Glomerular visceral epithelial cell (primary cell): Measurements from ENCODE around the gene TSEN54.
"Not testable (repeated sequence)": the region's sequence is repeated elsewhere in the genome, so short reads cannot be mapped to it uniquely, and the experiment has no call there.

Source experiments
- DNase-seq: peaks from one replicate; pipeline ENCODE4 v3.0.0-alpha.2; 2016; ENCODE audit errors: extremely low spot score

Gene TSEN54

DNA sequence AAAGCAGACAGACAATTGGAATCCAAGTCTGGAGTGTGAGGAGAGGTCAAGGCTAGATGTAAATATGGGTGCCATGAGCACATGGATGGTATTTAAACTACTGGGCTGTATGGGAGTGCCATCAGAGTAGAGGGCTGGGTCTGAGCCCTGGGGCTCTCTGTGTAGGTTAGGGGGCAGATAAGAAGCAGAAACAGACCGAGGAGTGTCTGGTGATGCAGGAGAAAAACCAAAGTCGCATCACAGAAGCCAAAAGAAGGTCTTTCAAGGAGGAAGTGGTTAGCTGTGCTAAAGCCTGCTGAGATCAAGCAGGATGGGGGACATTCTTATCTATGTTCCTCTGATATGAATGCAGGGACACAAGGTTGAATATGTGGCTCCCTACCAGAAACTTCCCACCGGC is 1.9 kb downstream of the TSEN54 start:
- DNase-seq, result no peak

DNA sequence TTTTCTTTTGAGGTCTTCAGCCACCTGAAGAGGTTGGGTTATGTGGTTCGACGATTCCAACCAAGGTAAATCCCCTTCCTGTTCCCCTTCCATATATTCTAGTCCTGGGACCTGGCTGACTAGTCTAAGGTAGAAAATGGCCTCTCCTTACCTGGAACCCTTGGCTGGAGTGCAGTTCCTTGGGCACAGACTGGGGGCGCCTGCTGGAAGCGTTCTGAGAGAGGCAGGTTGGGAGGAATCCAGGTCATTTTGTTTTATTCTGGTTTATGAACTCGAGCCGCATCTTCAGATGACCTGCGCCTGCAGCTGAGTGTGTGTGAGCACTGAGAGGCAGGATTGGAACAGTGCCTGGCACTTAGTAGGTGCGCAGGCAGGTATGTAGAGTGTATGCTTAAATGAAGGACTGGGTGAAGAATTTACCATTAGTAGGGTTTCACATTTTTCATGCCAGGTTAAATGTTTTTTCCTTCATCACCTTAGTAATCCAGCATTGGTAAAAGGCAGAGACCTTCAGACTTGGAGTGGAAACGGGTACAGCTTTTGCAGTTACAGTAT is 2.7 kb downstream of the TSEN54 start:
- DNase-seq, result no peak

DNA sequence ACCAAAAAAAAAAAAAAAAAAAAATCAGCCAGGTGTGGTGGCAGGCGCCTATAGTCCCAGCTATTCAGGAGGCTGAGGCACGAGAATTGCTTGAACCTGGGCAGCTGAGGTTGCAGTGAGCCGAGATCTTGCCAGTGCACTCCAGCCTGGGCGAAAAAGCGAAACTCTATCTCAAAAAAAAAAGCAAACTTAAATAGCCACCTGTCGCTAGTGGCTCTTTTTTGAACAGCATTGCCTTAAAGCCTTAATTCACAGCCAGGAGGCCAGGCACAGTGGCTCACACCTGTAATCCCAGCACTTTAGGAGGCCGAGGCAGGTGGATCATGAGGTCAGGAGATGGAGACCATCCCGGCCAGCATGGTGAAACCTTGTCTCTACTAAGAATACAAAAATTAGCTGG is 4.1 kb downstream of the TSEN54 start:
- not testable (repeated sequence) for DNase-seq

DNA sequence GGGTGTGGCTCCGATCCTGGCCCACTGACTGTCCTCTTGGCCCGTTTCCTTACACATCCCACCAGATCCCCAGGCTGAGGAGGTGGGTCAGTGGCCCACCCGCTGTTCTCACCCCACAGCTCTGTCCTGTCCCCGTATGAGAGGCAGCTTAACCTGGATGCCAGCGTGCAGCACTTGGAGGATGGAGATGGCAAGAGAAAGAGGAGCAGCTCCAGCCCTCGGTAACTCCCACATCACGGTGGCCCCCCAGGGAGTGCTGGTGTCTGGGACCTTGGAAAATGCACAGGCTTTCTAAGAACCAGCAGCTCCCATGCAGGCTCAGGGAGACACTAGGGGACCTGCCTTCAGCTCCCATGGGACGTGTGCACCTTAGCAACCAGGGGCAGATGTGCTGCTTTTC is 5.0 kb downstream of the TSEN54 start:
- DNase-seq, result no peak

DNA sequence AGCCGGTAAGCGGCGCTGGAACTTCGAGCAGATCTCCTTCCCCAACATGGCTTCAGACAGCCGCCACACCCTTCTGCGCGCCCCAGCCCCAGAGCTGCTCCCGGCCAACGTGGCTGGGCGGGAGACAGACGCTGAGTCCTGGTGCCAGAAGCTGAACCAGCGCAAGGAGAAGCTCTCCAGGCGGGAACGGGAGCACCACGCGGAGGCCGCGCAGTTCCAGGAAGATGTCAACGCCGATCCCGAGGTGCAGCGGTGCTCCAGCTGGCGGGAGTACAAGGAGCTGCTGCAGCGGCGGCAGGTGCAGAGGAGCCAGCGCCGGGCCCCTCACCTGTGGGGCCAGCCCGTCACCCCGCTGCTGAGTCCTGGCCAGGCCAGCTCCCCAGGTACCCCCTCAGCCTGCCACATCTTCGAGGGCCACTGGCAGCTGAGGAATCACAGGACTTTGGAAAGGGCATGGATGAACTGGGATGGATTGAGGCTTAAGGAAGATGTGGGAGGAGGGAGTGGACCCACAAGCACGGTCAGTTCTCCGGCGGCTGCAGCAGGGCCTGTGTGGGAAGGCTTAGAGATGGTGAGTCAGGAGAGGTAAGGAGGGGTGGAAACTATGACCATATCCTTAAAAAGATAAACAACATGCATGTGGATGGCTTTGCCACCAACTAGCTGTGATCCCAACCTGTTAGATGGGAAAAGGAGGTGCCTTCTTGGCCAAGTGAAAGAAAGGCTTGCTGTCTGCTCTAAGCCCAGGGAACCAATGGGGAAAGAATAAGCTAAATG is 5.8 kb downstream of the TSEN54 start:
- no peak for DNase-seq

DNA sequence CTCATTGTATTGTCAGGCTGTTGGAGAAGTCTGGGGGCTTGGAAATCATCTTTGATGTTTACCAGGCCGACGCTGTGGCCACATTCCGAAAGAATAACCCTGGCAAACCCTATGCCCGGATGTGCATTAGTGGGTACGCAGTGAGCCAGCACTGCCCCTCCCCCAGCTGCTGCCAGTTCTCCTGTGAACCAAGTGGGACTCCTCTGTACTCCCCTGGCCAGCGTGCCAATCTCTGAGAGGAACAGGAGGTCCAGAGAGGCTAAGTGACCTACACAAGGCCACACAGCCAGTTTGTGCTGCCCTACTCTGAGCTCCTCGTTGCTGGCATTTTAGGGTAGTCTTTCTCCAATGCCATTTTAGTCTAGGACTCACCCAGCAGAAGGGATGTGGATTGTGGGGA is 7.3 kb downstream of the TSEN54 start:
- DNase-seq, result no peak

DNA sequence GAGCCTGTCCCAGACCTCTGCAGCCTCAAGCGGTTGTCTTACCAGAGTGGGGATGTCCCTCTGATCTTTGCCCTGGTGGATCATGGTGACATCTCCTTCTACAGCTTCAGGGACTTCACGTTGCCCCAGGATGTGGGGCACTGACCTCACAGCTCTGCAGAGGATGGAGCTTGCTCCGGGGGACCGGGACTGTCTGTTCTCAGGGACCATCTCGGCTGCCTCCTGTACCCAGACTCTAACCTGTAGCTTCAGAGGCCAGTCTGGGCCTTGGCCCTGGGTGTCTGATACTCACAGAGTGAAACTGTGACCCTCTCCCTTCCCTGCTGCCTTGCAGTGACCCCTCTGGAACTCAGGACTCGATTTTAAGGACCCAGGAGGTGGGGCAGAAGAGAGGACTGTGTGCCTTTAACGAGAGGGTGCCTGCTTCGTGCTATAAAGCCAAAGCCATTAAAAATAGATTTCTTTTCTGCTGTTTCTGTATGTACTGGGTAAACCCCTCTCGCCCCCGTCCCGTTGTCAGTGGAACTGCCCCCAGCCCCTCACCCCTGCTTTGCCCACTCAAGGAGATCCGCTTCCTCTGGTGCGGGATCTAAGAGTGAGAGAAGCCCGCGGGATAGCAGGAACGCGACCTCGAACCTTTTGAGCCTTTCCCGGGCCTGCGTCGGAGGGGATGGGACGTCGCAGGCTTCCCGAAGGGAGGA is 8.1 kb downstream of the TSEN54 start:
- no peak for DNase-seq

DNA sequence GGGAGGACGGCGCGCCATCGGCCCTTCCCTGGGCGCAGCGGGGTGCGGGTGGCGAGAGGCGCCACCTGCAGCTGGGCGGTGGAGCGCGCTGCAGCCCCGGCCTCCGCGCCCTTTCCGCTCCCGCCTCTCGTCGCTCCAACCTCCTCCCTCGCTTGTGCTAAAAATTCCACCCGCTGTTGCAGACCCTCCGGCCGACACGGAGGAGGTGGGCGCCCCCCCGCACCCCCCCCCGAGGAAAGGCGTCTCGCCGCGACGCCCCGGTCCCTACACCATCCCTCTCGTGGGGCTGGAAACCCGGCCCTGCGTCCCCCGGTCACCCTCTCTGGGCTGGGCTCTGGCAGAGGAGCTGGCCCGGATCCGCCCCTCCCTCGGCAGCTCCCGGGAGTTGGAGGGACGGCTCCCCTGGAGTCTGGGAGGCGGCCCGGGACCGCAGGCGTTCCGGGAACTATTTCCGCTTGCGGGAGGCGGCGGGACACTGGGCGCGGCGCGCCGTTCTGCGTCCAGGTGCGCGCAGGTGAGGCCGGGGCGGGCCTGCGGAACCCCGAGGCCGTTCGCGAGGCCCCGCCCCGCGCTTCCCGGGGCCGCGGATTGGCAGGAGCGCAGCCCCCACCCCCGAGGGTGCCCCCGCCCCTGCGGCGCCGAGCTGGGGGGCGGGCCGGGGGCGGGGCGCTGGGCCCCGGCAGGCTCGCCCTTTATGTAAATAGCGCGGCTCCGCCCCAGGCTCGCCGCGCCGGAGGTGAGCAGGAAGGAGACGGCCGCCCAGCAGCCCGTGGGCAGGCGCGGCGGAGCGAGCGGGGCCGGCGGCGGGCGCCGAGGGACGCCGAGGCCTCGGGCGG is 8.9 kb downstream of the TSEN54 start, which contains the start of gene LLGL2:
Gene LLGL2, plus strand, starts transcription at position 728 of the 836 bp plus-strand sequence. CDS start 17,730 bp downstream, outside the sequence.
- DNase-seq, result peak; percentile 90

DNA sequence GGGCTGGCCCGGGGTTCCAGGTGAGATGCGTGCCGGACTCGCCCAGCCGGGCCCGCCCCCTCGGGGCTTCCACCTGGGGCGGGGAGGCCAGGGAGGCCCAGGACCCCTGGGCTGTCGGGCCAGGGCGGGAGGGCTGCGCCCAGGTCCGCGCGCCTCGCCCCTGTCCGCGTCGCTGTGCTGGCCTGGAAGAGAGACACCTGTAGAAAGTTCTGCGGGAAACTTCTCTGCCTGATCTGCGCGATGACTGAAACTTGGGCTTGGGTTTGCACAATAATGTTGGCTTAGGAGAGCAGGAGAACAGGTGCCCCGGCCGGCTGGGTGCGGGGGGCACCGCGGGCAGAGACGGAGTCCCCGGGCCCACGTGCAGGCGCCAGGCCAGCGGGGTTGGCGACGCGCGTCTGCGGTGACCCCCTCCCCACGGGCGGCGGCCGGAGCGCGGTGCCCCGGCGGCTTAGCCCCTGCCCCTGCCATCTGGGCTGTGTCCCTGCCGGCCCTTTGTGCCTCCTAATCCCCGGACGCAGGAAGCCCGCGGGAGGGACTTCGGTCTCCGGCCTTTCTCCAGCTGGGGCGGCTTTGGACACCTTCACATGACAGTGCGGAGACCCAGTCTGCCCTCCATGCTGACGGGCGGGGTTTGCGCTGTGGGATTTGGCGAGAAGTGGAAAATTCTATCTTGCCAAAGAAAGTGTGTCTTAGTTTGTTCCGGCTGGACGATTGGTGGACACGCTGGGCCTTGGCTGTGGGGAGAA is 9.7 kb downstream of the TSEN54 start:
- no peak for DNase-seq

DNA sequence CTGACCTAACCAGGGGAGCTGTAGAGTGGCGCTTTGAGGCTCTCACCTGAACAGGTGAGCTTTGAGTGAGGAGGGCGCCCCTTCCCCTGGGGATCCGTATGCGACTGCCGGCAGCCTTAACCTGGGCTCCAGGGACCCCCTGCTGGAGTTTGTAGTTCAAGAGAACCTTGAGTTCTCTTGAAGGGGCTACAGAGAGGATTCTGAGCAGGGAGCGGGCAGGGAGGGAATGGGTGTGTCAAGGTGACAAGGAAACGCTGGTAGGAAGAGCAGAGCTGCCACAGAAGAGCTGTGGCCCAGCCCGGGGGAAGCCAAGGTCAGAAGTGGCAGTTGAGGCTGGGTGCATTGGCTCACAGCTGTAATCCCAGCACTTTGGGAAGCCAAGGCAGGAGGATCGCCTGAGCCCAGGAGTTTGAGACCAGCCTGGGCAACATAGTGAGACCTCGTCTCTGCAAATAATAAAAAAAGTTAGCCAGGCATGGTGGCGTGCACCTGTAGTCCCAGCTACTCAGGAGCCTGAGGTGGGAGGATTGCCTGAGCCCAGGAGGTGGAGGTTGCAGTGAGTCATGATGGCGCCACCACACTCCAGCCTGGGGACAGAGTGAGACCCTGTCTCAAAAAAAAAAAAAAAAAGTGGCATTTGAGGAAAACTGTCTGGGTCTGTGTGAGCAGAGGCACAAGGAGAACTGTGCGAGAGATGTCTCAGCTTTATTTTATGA is 10.4 kb downstream of the TSEN54 start:
- no peak for DNase-seq

DNA sequence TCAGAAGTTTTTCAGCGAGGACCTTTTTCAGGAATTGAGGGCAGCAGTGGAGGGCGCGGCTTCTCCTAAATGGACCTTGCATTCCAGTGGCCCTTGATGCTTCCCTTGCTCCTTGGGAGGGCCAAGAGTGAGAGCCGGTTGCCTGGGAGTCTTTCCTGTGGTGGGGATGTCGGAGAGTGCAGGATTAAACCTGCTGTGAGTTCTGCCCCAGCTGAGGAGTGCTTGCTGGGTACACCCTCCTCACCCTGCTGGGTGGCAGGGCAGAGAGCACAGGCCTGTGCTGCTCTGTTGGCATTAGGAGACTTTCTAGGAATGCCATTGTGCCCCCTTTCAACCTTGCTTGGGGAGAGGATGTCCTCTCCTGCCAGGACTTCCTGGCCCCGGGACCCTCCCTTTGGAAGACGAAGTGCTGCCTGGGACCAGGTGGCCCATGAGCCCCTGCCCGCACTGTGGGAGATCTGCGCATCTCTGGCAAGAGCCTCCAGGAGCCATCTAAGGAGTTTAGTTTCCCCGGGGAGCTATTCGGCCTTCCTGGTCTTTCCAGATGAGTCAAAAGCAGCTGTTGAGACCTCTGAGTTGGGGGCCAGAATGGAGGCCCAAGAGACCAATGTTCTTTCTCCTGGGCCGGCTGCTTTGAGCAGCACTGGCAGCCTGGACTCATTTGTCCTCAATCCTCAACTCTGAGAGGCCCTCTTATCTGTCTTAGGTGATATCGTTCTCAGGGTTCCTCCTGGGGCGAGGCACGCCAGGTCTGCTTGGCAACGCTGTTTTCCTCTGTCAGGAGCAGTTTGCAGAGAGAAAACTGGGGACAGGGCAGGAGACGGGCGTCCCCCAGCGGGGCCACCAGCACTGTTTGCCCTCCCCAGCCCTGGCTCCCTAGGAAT is 14.8 kb downstream of the TSEN54 start:
- no peak for DNase-seq

DNA sequence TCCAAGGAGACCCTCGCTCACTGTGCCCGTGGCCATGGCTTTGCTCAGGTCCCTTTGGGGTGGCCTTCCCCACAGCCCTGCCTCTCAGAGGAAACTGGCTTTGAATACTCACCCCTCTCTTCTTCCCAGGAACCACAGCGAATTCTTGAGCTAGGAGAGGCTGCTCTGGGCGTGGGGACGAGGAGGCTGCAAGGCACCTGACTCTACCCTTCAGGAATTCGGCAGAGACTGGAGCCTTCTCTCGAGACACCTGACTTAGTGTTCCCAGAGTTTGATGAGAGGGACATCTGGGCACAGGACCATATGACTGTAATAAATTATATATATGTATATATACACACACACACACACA is 15.4 kb downstream of the TSEN54 start:
- DNase-seq, result no peak

DNA sequence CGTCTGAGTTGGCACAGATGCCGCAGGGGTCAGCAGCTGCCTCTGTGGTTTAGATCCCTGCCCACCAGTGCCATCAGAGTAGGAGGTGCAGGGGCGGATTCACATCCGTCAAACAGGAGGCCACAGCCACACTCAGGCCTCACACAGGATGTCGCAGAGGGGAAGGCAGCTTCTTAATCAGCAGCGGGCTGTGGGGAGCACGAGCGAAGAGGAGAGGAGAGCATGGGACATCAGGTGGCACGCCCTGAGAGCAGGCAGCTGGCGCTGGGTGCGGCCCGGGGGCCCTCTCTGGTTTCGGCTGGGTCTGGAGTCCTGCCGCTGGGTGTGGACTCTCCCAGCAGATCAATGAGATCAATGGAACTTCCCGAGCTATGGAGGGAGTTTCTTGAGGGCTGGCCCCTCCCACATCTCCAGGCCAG is 18.8 kb downstream of the TSEN54 start:
- DNase-seq, result no peak

DNA sequence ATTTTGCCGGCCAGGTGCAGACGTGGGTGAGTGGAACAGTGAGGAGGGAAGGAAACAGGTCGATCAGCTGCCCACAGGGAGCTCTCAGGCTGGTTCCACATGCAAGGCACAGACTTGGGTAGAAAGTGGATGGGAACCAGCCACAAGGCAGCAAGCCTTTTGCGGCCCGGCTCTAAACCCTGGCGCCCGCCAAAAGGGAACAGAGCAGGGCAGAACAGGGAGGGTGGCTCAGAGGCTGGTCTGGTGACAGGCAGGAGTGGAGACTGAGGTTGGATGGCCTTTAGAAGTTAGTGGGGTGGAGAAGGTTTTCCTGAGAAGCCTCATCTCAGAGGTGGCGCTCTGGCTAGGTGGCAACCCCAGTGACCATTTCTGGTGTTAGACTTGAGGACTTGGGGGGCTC is 19.5 kb downstream of the TSEN54 start:
- DNase-seq, result no peak

DNA sequence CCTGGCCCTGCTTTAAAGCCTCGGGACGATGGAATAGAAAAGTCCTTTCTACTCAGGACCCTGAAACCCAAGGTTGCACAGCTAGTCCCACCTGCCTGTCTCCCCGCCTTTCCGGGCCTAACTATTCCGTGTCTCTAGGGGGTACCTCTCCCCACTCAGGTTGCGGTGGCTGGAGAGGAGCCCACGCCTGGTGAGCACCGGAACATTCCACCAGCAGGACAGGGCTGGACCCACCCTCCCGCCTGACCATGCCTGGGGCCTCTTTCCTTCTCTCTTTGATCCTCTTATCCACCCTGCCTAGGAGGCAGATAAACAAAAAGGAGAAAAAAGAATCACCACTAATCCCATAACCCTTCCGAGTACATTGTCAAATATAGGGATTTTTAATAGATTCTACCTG is 20.0 kb downstream of the TSEN54 start:
- no peak for DNase-seq

DNA sequence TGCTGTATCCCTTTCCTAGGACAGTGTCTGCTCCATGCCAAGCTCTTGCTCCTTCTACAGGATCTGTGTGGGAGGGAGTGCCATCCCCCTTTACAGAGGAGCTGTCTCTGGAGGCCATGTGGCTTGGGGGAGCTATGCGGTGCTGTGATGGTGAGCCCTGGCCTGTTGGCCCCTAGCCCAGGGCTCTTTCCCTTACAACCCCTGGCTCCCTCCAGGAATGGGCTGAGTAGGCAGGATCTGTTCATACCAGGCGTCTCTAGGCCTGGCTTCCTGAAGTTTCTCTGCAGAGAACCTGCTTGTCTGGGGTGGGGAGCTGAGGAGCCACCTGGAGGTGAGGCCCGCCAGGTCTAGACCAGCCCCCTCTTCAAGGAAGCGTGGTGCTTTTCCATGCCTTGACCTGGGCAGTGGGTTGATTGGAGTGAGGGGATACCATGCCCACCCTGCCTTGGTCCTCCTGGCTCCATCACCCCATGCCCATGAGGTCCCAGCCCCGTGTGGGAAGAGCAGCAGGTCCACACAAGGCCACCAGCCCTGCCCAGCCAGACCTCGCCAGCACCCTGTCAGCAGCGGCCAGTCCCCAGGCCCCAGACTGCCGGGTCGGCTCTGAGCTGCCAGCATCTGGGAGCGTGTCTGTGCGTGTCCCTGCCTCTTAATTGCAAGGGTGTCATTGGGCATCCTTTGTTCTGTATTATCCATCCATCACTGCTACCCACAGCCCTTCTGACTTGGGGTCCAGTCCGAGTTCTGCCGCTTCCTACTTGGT is 23.8 kb downstream of the TSEN54 start:
- no peak for DNase-seq

DNA sequence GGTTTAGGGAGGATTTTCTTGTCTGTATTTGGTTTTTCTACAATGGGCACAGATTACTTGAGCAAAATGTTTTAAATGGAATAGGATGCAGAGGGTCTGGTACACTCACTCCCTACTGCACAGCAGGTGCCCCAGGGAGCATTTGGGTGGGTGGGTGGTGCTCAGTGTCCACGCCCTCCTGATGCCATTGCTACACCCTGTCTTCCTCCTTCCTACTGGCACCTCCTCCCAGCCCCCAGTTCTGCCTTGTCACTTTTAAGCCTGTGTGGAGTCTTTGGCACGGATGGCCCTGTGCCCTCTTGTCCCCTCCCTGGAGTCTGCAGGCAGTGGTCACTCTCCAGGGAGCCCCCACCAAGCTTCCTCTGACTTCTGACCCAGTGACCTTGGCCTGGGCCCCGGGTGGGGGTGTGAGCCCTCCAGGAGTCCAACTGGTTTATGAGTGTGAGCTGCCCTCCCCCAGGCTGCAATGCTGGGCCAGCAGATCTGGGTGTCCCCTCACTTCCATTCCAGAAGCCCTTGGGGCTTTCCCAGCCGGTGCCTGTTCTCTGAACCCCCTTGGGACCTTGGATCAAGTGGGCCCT is 24.7 kb downstream of the TSEN54 start:
- DNase-seq, result no peak

DNA sequence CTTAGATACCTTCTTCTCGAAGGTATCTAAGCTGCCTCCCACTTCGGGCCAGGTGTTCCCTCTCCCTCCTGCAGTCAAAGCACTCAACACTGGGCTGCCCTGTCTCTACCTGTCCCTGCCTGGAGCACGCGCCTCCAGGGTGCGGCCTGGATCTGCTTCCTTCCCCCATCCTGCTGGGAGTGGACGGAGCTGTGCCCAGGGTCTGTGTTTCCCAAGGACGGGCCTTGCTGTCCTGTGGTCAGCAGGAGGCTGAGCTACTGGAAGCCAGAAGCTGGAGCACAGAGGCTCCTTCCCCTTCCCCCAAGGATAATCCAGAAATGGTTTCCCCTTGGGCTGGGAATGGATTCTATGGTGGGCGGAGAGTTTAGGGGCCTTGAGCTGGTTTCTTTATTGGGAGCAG is 25.9 kb downstream of the TSEN54 start:
- no peak for DNase-seq
